ENCODE results near the gene ADGRG6. TPM values are rescaled to one million over a fixed set of nuclear protein-coding genes. Genes with fewer than 3 reads are reported as not detected.

Gene ADGRG6
- total and polyA plus RNA-seq, 4 donors = 18.7 to 110 (median 45.7) TPM

GRCh38 chr6:142409794-142410193, 108.0 kb downstream of the ADGRG6 start:
- Histone ChIP-seq H3K4me3 (ENCODE audit: low read depth in 1 of 3, low read length in 3 of 3) (no peak overlapping the region), H3K27me3 (ENCODE audit: control insufficient read depth in 4 of 4, insufficient read depth in 4 of 4, low read length in 3 of 4) (no peaks in the 10 kb centered on the region), H3K9ac (ENCODE audit: low read depth in 1 of 2, low read length in 2 of 2) (no peak overlapping the region), H3K27ac (ENCODE audit: low read depth in 1 of 2, low read length in 2 of 2) (no peak overlapping the region), H3K4me1 (ENCODE audit: control insufficient read depth in 4 of 4, insufficient read depth in 4 of 4, low read length in 3 of 4) (peaks cover 3 to 22% (median 15%) of the 10 kb centered on the region in 4 donors), H3K9me3 (ENCODE audit: control insufficient read depth in 4 of 4, low read length in 3 of 4) (no peaks in the 10 kb centered on the region), H3K36me3 (ENCODE audit: control insufficient read depth in 4 of 4, insufficient read depth in 3 of 4, low read depth in 1 of 4, low read length in 3 of 4) (peaks cover 0 to 43% (median 15%) of the 10 kb centered on the region in 4 donors)
- TF ChIP-seq ZBTB33 (IDR thresholded peaks at IDR 0.05) (no peak), TAF1 (conservative IDR thresholded peaks at IDR 0.05) (no peak), HNF4A (conservative IDR thresholded peaks at IDR 0.05) (no peak), FOXA1 (IDR thresholded peaks at IDR 0.05) (no peak), SP1 (IDR thresholded peaks at IDR 0.05) (no peak), RAD21 (IDR thresholded peaks at IDR 0.05) (no peak)
- no peak for DNase-seq (ENCODE audit: low spot score)
- WGBS = 91% methylated on average over 1 of the region's 1 CpG

- no peaks in the 10 kb centered on the region for H3K27me3 ChIP-seq (ENCODE audit: control insufficient read depth in 4 of 4, insufficient read depth in 4 of 4, low read length in 3 of 4)
- WGBS = 93% methylated on average over 2 of the region's 2 CpGs
- no peak overlapping the region for H3K4me3 ChIP-seq (ENCODE audit: low read depth in 1 of 3, low read length in 3 of 3)
- TF ChIP-seq SP1 (IDR thresholded peaks at IDR 0.05) (no peak), YY1 (IDR thresholded peaks at IDR 0.05) (no peak), REST (IDR thresholded peaks at IDR 0.05) (no peak), FOXA1 (IDR thresholded peaks at IDR 0.05) (no peak), ZBTB33 (IDR thresholded peaks at IDR 0.05) (no peak), HNF4A (conservative IDR thresholded peaks at IDR 0.05) (no peak), EGR1 (IDR thresholded peaks at IDR 0.05; ENCODE audit: low read depth in 2 of 2) (no peak), TAF1 (conservative IDR thresholded peaks at IDR 0.05) (no peak)
- TF ChIP-seq, protein P1, sequence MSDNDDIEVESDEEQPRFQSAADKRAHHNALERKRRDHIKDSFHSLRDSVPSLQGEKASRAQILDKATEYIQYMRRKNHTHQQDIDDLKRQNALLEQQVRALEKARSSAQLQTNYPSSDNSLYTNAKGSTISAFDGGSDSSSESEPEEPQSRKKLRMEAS (IDR thresholded peaks at IDR 0.05) = no peak
- TF ChIP-seq, protein P2, sequence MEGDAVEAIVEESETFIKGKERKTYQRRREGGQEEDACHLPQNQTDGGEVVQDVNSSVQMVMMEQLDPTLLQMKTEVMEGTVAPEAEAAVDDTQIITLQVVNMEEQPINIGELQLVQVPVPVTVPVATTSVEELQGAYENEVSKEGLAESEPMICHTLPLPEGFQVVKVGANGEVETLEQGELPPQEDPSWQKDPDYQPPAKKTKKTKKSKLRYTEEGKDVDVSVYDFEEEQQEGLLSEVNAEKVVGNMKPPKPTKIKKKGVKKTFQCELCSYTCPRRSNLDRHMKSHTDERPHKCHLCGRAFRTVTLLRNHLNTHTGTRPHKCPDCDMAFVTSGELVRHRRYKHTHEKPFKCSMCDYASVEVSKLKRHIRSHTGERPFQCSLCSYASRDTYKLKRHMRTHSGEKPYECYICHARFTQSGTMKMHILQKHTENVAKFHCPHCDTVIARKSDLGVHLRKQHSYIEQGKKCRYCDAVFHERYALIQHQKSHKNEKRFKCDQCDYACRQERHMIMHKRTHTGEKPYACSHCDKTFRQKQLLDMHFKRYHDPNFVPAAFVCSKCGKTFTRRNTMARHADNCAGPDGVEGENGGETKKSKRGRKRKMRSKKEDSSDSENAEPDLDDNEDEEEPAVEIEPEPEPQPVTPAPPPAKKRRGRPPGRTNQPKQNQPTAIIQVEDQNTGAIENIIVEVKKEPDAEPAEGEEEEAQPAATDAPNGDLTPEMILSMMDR (IDR thresholded peaks at IDR 0.05; ENCODE audit: low read depth, low read length, missing input control) = no peak
- no peak overlapping the region for H3K9ac ChIP-seq (ENCODE audit: low read depth in 1 of 2, low read length in 2 of 2)
- H3K36me3 ChIP-seq (ENCODE audit: control insufficient read depth in 4 of 4, insufficient read depth in 3 of 4, low read depth in 1 of 4, low read length in 3 of 4) = peaks cover 2 to 51% (median 23%) of the 10 kb centered on the region in 4 donors
- no peak overlapping the region for H3K27ac ChIP-seq (ENCODE audit: low read depth in 1 of 2, low read length in 2 of 2)
- H3K9me3 ChIP-seq (ENCODE audit: control insufficient read depth in 4 of 4, low read length in 3 of 4) = no peaks in the 10 kb centered on the region
- no peak for DNase-seq (ENCODE audit: low spot score)
- H3K4me1 ChIP-seq (ENCODE audit: control insufficient read depth in 4 of 4, insufficient read depth in 4 of 4, low read length in 3 of 4) = peaks cover 0 to 12% (median 7%) of the 10 kb centered on the region in 4 donors
Measured at GRCh38 chr6:142411145-142411544, 109.3 kb downstream of the ADGRG6 start.

Measured in liver (tissue), 9 donors.